ENCODE results near the gene MUC4. TPM values are rescaled to one million over a fixed set of nuclear protein-coding genes. Genes with fewer than 3 reads are reported as not detected.

The MUC4 gene, protein sequence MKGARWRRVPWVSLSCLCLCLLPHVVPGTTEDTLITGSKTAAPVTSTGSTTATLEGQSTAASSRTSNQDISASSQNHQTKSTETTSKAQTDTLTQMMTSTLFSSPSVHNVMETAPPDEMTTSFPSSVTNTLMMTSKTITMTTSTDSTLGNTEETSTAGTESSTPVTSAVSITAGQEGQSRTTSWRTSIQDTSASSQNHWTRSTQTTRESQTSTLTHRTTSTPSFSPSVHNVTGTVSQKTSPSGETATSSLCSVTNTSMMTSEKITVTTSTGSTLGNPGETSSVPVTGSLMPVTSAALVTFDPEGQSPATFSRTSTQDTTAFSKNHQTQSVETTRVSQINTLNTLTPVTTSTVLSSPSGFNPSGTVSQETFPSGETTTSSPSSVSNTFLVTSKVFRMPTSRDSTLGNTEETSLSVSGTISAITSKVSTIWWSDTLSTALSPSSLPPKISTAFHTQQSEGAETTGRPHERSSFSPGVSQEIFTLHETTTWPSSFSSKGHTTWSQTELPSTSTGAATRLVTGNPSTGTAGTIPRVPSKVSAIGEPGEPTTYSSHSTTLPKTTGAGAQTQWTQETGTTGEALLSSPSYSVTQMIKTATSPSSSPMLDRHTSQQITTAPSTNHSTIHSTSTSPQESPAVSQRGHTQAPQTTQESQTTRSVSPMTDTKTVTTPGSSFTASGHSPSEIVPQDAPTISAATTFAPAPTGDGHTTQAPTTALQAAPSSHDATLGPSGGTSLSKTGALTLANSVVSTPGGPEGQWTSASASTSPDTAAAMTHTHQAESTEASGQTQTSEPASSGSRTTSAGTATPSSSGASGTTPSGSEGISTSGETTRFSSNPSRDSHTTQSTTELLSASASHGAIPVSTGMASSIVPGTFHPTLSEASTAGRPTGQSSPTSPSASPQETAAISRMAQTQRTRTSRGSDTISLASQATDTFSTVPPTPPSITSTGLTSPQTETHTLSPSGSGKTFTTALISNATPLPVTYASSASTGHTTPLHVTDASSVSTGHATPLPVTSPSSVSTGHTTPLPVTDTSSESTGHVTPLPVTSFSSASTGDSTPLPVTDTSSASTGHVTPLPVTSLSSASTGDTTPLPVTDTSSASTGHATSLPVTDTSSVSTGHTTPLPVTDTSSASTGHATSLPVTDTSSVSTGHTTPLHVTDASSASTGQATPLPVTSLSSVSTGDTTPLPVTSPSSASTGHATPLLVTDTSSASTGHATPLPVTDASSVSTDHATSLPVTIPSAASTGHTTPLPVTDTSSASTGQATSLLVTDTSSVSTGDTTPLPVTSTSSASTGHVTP (N-terminal part only)
- 0.06 TPM in 1 of 2 replicates, not detected in the other for total RNA-seq

DNA sequence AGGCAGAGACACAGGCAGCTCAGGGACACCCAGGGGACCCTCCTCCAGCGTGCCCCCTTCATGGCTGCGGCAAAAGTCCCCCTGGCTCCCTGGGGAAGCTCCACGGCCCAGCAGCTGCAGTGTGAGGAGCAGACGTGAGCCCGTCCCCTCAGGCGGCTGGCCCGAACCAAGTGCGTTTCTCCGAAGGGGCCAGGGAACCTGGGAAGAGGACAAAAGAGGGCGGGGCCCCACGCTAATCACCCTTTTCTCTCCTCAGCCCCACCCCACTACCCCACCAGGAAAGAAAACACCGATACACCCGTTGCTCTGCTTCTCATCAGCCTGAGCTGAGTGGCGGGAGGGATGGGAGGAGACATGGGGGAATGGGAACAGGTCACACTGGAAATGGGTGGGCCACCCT is at the start of gene MUC4:
TSS of gene MUC4 (minus strand) at position 174 of the 400 bp plus-strand sequence. CDS start at position 62, 112 bp downstream.

DNA sequence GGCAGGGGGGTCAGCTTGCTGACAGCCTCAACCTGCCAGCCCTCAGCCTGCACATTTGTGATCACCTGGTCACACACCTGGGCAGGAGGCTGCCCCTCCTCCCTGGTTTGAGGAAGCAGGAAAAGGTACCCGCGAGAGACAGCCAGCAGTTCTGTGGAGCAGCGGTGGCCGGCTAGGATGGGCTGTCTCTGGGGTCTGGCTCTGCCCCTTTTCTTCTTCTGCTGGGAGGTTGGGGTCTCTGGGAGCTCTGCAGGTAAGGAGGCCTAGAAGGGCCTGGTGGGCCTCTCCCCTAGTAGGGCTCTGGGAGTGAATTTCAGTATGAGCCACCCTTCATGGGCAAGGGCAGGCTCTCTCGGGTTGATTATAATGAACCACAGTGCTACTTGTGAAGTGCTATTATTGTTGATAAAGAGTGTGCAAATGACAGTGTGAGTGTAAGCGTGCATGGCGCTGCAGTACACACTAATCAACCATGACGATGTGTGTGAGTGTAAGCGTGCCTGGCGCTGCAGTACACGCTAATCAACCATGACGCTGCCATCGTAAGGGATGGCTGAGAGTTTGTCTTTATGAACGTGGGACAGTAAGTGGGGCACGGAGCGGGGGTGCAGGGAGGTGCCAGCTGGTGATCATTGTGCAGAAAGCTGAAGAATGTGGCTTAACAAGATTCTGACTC is 90.8 kb downstream of the MUC4 start, which contains the start of gene MUC20:
TSS of gene MUC20 (plus strand) at position 148 of the 676 bp plus-strand sequence. CDS start at position 178, 30 bp downstream.

Other genes with a start within 250 kb of the MUC4 start
- 8.9 and 77.2 TPM in 2 replicates for gene APOD, start 228.0 kb downstream of the MUC4 start, total RNA-seq
- not detected in 2 replicates for gene MUC20, start 91.0 kb downstream of the MUC4 start, total RNA-seq
- 13.9 and 23.9 TPM in 2 replicates for gene TNK2, start 96.6 kb upstream of the MUC4 start, total RNA-seq